NK-92 (cell line): ENCODE results near the gene HOXD12.

Source experiments
- DNase-seq: peaks from one replicate; lab custom pipeline; 2025; ENCODE audit not compliant: unreplicated experiment; lab: John Stamatoyannopoulos, UW

HOXD12 gene

DNA sequence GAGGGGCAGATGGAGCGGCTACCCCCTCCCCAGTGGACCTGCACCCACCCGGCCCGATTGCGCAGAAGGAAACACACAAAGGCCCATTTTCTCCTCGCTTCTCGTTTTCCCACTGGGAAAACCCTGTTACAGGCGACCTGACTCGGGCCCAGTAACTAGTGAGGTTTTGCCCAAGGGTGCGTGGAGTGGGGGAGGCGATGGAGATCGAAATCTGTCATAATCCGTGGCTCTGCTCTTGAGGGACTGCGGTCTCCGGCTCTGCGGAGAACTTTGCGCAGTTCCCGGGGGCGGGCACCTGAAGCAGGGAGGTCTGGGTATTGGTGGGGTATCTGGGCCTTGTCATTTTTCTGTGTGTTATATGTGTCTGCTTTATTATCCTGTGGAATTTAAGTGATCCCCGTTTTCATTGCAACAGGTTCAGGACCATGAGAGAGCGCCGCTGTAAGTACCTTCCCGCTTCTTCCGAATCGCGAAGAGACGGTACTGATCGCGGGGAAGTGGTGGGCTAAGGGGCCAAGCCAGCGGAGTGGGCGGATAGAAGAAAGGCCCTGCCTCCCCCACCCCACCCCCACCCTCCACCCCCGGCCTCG, 47.7 kb downstream of the HOXD12 start:
- DNase-seq: no peak

DNA sequence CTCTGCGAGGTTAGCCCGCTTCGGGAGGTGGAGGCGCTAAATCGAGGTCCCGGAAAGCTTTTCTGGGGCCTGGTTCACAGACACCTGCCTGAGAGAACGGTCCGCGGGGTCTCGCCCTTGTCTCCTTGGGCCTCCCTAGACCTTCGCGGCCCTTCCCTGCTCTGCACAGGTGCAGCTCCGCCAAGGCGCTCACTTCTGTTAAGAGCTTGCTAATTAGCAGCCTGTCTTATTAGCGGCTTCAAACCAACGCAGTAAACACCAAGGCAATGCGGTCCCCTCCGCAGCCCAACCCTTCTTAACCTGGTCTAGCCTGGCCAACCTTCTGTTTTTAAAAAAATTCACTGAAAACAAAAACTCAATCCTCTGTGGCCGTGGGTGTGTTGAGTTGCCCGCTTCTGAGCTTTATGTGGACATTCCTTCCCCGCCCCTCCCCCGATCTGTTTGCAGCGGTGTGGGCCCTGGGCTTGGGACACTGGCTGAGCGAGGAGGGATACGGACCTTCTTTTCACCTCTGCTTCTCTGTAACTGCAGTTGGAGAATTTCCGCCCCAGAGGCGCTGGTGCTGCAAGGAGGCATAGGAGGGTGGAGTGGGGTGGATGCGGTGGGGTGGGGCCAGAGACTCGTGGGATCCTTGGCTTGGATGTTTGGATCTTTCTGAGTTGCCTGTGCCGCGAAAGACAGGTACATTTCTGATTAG, 48.4 kb downstream of the HOXD12 start:
- DNase-seq: no peak

DNA sequence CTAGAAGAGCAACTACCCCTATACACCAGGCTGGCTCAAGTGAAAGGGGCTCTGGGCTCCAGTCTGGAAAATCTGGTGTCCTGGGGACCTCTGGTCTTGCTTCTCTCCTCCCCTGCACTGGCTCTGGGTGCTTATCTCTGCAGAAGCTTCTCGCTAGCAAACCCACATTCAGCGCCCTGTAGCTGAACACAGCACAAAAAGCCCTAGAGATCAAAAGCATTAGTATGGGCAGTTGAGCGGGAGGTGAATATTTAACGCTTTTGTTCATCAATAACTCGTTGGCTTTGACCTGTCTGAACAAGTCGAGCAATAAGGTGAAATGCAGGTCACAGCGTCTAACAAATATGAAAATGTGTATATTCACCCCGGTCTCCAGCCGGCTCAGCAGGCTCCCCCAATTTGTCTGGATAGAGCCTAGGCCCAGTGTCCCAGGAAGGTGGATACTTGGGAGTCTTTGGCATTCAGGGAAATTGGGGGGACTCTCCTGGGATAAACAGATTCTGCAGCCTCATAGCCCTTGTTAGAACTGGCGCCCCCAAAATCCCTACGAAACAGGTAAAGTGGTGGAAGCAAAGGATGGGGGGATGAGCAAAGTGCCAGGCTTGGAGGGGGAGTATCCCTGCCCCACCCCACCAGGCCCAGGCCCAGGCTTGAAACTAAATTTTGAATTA, 49.3 kb downstream of the HOXD12 start:
- no peak for DNase-seq

DNA sequence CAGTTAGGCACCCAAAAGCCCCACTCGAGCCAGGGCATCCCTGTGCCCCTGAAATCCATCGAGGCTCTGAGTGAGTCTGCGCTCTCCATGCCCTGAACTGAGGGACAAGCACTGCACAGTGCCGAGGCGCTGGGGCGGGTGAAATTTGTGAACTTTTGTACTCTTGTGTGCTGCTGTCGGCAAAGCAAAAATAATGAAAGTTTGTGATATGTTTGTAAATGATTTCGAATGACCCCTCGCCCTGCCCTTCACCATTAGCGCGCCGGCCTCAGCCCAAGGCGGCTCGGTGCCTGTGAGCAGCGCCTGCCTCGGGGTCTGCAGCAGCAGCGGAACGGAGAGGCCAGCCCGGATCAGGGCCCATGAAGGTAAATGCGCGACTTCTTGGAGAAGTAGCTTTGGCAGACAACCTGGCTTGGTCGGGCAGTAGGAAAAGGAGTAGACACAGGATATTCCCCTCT, 49.9 kb downstream of the HOXD12 start:
- no peak for DNase-seq

DNA sequence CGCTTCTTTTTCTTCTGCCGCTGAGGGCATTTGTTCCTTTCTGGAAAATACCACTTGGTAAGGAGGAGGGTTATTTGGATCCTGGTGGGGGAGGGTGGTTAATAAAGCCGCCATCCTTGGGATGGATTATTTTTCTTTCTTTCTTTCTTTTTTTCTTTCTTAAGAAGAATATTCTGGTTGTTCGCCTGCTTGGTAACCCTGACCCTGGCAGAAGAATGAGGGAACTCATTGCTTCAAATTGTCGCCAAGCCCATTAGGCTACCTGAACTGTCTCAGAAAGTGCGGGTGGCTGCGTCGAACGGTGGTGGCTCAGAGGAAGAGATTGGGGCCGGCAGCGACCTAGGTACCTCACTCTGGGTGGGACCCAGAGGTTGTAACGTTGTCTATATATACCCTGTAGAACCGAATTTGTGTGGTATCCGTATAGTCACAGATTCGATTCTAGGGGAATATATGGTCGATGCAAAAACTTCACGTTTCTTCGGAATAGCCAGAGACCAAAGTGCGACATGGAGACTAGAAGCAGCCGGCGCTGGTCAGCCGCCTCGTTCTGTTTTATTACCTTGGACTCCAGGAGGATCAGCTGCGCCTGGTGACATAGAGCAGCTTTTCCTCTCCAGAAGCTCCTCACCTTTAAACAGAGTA, 50.5 kb downstream of the HOXD12 start:
- no peak for DNase-seq

DNA sequence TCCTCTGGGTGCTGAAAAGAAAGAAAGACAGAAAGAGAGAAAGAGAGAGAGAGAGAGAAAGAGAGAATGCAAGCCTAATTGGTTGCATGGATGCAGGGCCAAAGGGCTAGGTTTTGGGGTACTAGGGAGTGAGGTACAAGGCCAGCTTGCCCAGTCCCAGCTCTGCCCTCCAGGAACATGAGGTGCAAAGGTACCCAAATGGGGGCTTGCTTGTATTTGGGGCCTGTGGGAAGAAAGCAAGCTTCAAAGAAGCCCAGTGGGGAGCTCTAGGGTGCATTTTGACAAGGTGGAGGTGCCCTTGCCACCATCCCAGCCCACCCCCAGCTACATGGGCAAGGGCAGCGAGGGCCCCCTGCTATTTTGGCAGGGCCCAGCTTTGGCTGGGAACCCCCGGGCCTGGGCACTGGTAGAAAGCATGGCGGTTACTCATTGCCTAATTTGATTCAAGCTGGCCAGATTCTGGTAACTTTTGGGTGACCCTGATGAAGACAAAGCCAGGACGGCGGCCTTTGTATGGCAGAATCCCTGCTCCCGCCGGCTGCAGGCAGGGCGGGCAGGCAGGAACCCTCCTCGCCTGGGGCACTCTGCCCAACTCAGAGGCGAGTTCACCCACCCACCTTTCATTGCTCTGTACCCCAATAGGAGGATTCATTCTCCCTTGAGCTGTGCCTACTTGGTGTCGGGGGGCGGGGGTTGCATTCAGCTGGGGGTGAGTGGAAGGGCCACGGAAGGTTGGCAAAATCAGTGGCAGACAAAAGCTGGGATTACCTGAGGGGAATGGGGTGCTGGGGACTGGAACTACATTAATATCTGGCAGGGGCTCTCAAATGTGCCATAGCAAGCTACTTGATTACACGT, 51.2 kb downstream of the HOXD12 start:
- DNase-seq: no peak

DNA sequence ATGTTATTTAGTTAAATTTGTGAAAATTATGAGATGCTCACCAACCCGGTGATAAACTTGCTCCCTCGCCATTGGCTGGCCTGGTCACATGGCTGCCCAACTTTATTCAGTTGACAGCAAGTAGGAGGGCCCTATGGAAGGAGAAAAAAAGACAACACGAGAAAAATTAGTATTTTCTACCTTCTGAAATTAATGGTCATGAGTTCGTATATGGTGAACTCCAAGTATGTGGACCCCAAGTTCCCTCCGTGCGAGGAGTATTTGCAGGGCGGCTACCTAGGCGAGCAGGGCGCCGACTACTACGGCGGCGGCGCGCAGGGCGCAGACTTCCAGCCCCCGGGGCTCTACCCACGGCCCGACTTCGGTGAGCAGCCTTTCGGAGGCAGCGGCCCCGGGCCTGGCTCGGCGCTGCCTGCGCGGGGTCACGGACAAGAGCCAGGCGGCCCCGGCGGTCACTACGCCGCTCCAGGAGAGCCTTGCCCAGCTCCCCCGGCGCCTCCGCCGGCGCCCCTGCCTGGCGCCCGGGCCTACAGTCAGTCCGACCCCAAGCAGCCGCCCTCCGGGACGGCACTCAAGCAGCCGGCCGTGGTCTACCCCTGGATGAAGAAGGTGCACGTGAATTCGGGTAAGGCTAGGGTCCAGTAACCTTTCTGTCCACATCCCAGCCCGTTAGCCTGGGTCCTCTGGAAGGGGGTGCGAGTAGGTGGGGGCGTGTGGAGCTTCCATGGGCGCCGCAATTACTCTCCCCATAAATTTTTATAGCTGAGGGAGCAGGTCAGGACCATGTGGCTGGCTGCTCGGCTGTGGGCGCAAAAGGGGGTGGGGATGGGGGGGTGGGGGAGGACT, 52.1 kb downstream of the HOXD12 start, which contains the start of gene HOXD4:
HOXD4 (plus strand) TSS at position 109 of the 846 bp plus-strand sequence; CDS start at position 193, 84 bp downstream.
- DNase-seq: no peak
